HG02588 (cell line): Measurements from ENCODE around the gene BRSK2.
"Not testable (repeated sequence)": the region's sequence is repeated elsewhere in the genome, so short reads cannot be mapped to it uniquely, and the experiment has no call there.

Source experiments
- ATAC-seq: cut with Tn5 transposase; IDR thresholded peaks from one replicate; pipeline ENCODE4 v1.9.1; 2021; ENCODE audit warnings: mild to moderate bottlenecking, moderate library complexity; ENCODE audit not compliant: unreplicated experiment

The BRSK2 gene

DNA sequence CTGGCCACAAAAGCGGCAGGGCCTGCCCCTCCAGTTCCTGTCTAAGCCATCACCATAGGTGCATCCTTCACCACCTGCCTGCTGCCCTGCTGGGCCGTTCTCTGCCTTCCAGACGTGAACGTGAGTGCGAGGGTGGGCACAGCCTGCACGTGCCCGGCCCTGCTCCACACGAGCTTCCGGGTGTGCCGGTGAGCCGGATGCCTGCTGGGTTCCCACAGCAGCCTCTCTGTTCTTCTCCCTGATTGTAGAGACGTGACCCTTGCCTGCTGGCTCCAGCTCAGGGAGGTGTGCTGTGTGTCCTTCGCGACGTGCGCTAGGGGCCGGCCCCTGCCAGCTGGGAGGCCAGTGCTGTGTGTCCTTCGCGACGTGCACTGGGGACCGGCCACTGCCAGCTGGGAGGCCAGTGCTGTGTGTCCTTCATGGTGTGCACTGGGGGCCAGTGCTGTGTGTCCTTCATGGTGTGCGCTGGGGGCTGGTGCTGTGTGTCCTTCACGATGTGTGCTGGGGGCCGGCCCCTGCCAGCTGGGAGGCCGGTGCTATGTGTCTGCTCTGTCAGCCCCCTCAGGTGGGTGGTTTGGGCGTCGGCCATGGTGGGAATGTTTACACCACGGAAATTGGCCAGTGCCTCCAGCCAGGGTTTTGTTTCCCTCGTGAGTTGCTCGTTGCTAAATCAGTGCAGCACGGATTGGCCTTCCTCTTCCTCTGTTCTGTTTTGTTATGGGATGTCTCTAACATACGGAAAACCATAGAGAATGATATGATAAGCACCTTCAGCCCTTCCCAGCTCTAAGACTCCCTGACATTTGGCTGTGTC, 35.4 kb upstream of the BRSK2 start:
- no peak for ATAC-seq

GRCh38 chr11:1356007-1356435, 33.7 kb upstream of the BRSK2 start:
- ATAC-seq, result no peak

- ATAC-seq, result no peak
Observed at GRCh38 chr11:1356478-1356960, 33.2 kb upstream of the BRSK2 start.

GRCh38 chr11:1358286-1358685, 31.4 kb upstream of the BRSK2 start:
- no peak for ATAC-seq

- not testable (repeated sequence) for ATAC-seq
Observed at GRCh38 chr11:1358931-1359330, 30.8 kb upstream of the BRSK2 start.

DNA sequence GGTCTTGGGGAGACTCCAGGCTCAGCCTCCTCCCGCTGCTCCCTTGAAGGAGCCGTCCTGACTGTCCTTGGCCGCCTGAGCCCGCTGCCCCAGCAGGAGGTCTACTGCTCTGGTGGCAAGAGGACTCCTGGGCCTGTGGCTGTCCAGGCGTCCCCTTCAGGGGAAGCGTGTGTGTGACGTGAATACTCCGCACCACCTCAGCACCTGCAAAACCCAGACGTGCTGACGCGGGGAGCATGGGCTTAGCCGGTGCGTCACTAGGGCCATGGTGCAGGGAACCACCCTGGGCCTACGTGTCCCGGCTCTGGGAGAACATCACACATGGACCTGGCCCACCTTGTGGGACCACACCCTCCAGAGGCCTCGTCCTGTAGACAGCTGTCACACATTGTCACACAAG, 30.2 kb upstream of the BRSK2 start:
- no peak for ATAC-seq

GRCh38 chr11:1360181-1360834, 29.4 kb upstream of the BRSK2 start:
- ATAC-seq, result no peak

DNA sequence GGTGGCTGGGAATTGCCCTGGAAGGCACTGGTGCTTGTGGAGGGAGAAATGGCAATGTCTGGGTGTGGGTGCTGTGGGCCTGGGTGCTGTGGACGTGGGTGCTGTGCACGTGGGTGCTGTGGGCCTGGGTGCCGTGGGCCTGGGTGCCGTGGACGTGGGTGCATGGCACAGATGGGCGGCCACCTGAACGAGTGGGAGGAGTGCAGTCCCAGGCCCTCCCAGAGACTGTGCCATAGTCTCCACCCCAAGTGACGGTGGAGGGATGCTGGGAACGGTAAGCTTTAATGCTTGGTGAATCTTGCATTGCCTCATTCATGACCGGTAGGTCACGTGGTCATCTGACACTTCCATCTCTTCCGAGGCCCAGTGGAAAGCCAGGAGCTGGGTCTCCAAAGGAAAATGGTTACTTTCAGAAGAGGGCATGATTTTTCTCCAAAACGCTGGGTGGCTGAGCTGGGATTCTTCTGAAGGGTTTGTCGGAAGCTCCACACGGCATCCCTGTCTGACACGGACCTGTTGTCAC, 28.8 kb upstream of the BRSK2 start:
- no peak for ATAC-seq

GRCh38 chr11:1361882-1362281, 27.9 kb upstream of the BRSK2 start:
- ATAC-seq, result no peak

DNA sequence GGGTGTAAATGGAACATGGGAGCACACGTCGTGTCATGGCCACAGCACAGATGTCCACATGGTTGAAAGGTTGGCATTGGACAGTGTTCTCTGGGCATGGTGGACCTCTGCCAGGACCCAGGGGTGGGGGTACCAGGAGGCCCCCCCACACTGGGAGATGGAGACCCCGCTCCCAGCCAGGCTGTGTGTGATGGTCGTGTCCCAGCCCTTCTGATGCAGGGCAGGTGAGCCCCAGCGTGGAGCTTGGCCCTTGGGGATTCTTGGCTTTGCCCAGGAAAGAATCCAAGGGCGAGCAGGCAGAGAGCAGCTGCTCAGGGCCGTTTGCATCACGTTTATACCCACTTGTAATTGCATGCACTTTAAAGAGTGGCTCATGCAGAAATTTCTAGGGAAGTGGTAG, 22.0 kb upstream of the BRSK2 start:
- no peak for ATAC-seq

DNA sequence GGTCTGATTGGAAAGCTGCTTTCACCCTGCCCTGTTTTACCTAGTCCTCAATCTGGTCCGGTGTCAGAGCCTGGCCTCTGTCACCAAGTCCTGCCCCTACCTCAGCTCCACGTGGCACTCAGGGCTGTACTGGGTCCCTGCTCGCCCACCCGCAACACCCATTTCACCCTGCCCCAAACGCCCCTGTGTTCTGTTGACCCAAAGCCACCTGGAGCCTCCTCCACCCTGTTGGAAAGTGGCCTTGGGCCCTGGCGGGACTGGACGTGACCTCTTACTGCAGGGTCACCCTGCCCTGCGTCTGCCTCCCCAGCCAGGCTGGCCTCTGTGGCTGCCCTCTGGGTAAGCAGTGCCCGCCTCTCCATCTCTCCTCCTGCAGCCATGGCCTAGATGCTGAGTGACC, 21.5 kb upstream of the BRSK2 start:
- ATAC-seq, result no peak

GRCh38 chr11:1368966-1369365, 20.8 kb upstream of the BRSK2 start:
- no peak for ATAC-seq

GRCh38 chr11:1369371-1370005, 20.2 kb upstream of the BRSK2 start:
- ATAC-seq, result no peak

DNA sequence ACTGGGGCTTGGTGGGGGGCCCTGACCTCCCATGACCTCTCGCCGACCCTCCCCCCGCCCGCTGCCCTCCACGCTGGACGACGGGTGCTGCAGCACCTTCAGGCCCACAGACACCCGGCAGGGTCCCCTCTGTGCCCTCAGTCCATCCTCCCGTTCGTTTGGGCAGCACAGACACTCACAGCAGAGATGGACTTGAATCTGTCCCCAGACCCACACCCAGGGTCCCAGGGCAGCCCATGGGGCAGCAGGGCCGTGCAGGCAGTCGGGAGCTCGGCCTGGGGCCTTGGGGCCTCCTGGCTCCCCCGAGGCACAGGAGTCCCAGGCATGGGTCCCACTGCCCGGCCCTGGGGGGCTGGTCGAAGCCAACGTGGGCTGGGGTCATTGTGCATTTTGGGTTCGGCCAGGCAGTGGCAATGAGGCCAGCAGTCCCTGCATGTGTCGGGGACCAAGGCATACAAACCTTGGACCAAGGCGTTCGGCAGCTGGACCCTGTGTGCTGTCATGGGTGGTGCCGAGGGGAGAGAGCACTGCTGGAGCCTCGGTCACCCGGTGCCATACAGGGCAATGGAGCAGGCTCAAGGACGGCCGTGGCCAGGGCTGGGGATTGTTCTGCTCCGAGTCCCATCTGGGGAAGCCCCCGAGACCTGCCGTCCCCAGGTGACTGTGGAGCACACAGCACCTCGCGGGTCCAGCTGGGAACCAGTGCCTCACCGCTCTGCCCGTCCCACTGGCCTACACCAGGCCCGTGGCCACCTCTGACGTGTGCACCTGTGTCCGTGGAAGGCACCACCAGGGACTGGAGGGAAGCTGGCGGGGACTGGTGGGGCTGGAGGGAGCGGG, 19.3 kb upstream of the BRSK2 start:
- no peak for ATAC-seq

DNA sequence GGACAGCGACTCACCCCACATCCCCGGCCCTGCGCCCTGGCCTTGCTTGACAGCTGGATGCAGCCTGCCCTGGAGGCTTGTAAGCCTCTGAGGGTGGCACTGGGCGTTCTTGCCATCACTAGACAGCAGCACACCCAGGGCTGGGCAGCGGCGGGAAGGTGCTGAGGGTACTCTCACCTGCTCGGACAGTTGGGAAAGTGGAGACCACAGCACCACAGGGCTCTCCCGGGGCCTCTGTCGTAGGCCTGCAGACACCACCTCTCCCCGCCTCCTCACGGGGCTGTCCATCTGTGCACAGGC, 18.8 kb upstream of the BRSK2 start:
- no peak for ATAC-seq

DNA sequence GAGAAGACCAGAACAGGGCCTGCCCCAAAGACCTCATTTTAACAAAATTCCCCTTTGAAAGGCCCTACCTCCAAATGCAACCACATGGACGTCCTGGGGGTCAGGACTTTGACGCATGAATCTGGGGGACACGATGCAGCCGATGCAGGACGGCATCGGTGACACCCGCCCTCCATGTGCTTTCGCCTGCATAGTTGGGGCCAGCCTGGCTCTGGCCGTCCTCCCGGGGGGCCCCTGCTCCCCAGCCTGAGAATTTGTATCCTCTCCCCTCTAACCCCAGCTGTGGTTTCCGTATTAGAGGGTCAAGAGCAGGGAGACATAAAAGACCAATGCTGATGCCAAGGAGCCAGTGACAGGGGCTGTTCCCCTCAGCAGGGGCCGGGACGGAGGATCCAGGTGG, 18.4 kb upstream of the BRSK2 start:
- no peak for ATAC-seq

DNA sequence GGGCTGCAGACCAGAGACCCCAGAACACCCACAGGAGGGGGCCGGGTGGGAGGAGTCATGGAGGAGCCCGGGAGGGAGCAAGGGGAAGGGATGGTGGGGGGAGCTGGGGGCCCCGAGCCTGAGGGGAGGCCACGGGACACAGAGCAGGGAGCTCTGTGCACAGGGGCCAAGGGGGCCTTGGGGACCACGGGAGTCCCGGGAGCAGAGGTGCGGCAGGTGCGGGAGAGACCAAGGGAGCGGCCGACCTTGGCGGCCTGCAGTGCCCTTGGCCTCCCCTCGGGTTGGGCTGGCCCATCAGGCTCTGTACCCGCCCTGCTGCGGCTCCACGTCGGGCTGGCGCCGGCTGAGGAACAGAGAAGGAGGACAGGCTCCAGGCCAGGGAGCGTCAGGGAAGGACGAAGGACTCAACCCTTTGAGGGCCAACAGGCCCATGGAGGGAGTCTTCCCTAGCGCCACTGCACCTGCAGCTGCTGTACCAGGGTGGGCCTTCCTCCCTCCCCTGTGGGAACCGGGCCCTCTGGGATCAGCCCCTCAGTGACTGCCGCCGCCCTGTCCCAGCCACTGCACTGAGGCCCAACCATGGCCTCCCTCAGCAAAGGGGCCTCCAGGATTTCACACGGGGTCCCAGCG, 17.8 kb upstream of the BRSK2 start:
- no peak for ATAC-seq

DNA sequence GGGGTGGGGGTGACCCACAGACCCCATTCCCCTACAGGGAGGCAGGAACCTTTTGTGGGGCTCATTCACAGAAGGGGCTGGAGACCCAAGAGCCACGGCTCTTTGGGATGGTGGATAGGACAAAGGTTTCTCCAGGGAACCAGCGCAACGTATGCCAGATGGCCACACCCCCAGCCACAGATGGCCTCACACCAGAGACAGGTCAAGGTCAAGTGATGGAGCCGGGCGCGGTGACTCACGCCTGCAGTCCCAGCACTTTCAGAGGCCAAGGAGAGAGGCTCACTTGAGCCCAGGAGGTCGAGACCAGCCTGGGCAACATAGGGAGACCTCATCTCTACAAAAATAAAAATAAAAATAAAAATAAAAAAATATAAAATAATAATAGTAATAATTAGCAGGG, 17.1 kb upstream of the BRSK2 start:
- ATAC-seq, result no peak

- no peak for ATAC-seq
Observed at GRCh38 chr11:1373536-1374214, 16.1 kb upstream of the BRSK2 start.
